H1 (cell line): ENCODE data around the gene ORAI3. TPM values are rescaled to one million over a fixed set of nuclear protein-coding genes. Genes with fewer than 3 reads are reported as not detected.

Experiments used
- BCL11A ChIP-seq, 2 experiments: IDR thresholded peaks; one replicate each; pipeline ENCODE4 v1.6.1; 2011; ENCODE audit warnings: low read depth in 2 of 2, low read length in 2 of 2, mild to moderate bottlenecking in 2 of 2
- CBX5 ChIP-seq: fragments of 300-800, 300-1000 bp; sonication (generic); IDR thresholded peaks from 2 replicates; pipeline ENCODE4 v1.7.1; 2016; ENCODE audit warnings: antibody characterized with exemption, low read length, low read depth
- JUN ChIP-seq: IDR thresholded peaks from 2 replicates; pipeline ENCODE4 v1.6.1; 2011; ENCODE audit warnings: low read depth, mild to moderate bottlenecking, improper control_type of control experiment, low read length
- POLR2A ChIP-seq, 2 experiments: IDR thresholded peaks; 1 replicate in 1 of 2; 2 replicates in 1 of 2; pipeline ENCODE4 v1.6.1; 2011; ENCODE audit warnings: low read depth in 2 of 2, low read length in 2 of 2, mild to moderate bottlenecking in 2 of 2; ENCODE audit errors: control extremely low read depth in 1 of 2
- POLR2AphosphoS5 ChIP-seq: IDR thresholded peaks from 2 replicates; pipeline ENCODE4 v1.6.1; 2011; ENCODE audit warnings: low read depth, low read length
- SIRT6 ChIP-seq: IDR thresholded peaks from one replicate; pipeline ENCODE4 v1.7.1; 2012; ENCODE audit warnings: low read length, inconsistent platforms
- SRF ChIP-seq: IDR thresholded peaks from 2 replicates; pipeline ENCODE4 v1.6.1; 2011; ENCODE audit warnings: mild to moderate bottlenecking, low read depth, low read length, moderate library complexity
- TBP ChIP-seq: IDR thresholded peaks from 2 replicates; pipeline ENCODE4 v1.6.1; 2011; ENCODE audit warnings: low read depth, low read length, improper control_type of control experiment
- polyA plus RNA-seq, 7 experiments: library from polyadenylated mRNA; depleted of rRNA in 3 of 7; stranded (reverse) in 5 of 7; unstranded in 2 of 7; fragments of >200 nt in 5 of 7; fragments of 200-250 nt in 2 of 7; gene quantifications; 1 replicate in 5 of 7; 2 replicates in 1 of 7; 4 replicates in 1 of 7; pipeline versions ENCODE4 v1.2.1 to v1.2.3, GENCODE V29; 2011 to 2013; ENCODE audit warnings: missing spikeins in 2 of 7, mixed read lengths in 2 of 7
- total RNA-seq: library from RNA; stranded (reverse); fragmentation: NEBNext Ultra II Directional; extraction: Animal tissue kit (Norgen Biotek cat#: 25700); gene quantifications from 2 replicates; pipeline ENCODE4 v1.2.1, GENCODE V29; 2021

ORAI3 gene
- total and polyA plus RNA-seq, 2 of the 8 experiments (the other 6 are each of a cell fraction or from before 2014, with no cell fraction given), result 8.7 to 24.5 TPM

- TF ChIP-seq BCL11A (IDR thresholded peaks at IDR 0.05; ENCODE audit: low read depth in 2 of 2, low read length in 2 of 2) (no peak), SRF (no peak), CBX5 (no peak), POLR2AphosphoS5 (peak; percentile 24; the same call in 1 of the 2 replicates), POLR2A (IDR thresholded peaks at IDR 0.05; ENCODE audit: control extremely low read depth in 1 of 2, low read depth in 2 of 2, low read length in 2 of 2) (peak; percentile 27 to 36; a peak in 2 of 3 replicates), JUN (no peak), TBP (no peak), SIRT6 (no peak)
Observed at GRCh38 chr16:30958175-30959079, 9.6 kb downstream of the ORAI3 start (continued).
